ENCODE results near the gene CHURC1. TPM values are rescaled to one million over a fixed set of nuclear protein-coding genes. Genes with fewer than 3 reads are reported as not detected.

CHURC1 gene
- total and polyA plus RNA-seq, 2 of the 13 experiments (the other 11 are each of a cell fraction or from before 2014, with no cell fraction given): 41.1 to 74.4 TPM

DNA sequence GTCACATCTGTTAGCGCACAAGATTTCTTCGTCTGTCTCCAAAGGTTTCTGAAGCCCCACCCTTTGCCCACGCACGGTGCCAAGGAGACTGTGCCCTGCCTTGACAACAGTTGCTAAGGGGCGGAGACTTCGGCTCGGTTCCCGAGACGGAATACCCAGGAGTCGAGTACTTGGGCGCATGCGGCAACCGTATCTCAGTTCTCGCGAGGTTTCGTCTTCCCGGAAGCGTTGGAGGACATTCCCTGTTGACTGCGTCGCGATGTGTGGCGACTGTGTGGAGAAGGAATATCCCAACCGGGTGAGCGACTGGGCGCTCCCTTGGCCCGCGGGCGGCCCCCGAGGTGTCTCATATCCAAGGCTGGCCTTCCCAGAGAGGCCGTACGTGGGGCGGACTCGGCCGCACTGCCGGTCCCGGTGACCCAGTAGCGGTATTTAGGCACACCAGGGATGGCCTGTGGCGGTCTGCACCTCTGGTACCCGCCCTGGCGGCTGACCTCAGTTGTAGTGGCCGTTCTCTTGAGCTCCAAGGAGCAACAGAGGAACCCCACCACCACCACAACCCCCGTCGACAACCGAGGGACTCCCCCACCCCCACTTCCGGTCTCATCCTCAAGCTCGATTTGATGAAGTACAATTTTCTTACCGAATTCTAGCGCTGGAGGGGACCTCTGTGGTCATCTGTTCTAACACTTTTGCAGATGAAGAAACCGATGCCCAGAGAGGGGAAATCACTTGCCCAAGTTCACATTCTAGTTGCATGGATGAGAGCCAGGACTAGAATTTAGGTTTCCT is at the start of gene CHURC1 (continued):
- no peak for TF ChIP-seq ZNF781 (CRISPR knock-in tag; IDR thresholded peaks at IDR 0.05; ENCODE audit: borderline replicate concordance, not compliant biosample characterization)
- TF ChIP-seq, protein P1, sequence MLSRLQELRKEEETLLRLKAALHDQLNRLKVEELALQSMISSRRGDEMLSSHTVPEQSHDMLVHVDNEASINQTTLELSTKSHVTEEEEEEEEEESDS (CRISPR knock-in tag; IDR thresholded peaks at IDR 0.05; ENCODE audit: borderline replicate concordance): no peak
- 0 out of 2 replicates have a peak, but pooled peaks have one; percentile 45 for TF ChIP-seq TSC22D2 (CRISPR knock-in tag; IDR thresholded peaks at IDR 0.05; ENCODE audit: borderline replicate concordance)
- peak; percentile 24; the same call in 1 of the 2 replicates for TF ChIP-seq SOX5 (CRISPR knock-in tag; IDR thresholded peaks at IDR 0.05; ENCODE audit: borderline replicate concordance)
- no peak for TF ChIP-seq GATA4 (IDR thresholded peaks at IDR 0.05; ENCODE audit: borderline replicate concordance, low read depth)
- peak; percentile 89 for TF ChIP-seq YEATS2 (CRISPR knock-in tag; IDR thresholded peaks at IDR 0.05; ENCODE audit: borderline replicate concordance)
- TF ChIP-seq, protein P2, sequence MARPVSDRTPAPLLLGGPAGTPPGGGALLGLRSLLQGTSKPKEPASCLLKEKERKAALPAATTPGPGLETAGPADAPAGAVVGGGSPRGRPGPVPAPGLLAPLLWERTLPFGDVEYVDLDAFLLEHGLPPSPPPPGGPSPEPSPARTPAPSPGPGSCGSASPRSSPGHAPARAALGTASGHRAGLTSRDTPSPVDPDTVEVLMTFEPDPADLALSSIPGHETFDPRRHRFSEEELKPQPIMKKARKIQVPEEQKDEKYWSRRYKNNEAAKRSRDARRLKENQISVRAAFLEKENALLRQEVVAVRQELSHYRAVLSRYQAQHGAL (CRISPR knock-in tag; IDR thresholded peaks at IDR 0.05; ENCODE audit: not compliant biosample characterization): no peak
- TF ChIP-seq HDAC1 (CRISPR knock-in tag; IDR thresholded peaks at IDR 0.05): peak; percentile 83
- TF ChIP-seq ARHGAP35 (CRISPR knock-in tag; IDR thresholded peaks at IDR 0.05; ENCODE audit: borderline replicate concordance): no peak
- TF ChIP-seq, protein P3, sequence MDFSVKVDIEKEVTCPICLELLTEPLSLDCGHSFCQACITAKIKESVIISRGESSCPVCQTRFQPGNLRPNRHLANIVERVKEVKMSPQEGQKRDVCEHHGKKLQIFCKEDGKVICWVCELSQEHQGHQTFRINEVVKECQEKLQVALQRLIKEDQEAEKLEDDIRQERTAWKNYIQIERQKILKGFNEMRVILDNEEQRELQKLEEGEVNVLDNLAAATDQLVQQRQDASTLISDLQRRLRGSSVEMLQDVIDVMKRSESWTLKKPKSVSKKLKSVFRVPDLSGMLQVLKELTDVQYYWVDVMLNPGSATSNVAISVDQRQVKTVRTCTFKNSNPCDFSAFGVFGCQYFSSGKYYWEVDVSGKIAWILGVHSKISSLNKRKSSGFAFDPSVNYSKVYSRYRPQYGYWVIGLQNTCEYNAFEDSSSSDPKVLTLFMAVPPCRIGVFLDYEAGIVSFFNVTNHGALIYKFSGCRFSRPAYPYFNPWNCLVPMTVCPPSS (IDR thresholded peaks at IDR 0.05): no peak
- TF ChIP-seq TOPORS (CRISPR knock-in tag; IDR thresholded peaks at IDR 0.05): no peak
- peak; percentile 81 for TF ChIP-seq SPEN (CRISPR knock-in tag; IDR thresholded peaks at IDR 0.05; ENCODE audit: low read depth)
- TF ChIP-seq PHF8 (CRISPR knock-in tag; IDR thresholded peaks at IDR 0.05): peak; percentile 95
- TF ChIP-seq, protein P4, sequence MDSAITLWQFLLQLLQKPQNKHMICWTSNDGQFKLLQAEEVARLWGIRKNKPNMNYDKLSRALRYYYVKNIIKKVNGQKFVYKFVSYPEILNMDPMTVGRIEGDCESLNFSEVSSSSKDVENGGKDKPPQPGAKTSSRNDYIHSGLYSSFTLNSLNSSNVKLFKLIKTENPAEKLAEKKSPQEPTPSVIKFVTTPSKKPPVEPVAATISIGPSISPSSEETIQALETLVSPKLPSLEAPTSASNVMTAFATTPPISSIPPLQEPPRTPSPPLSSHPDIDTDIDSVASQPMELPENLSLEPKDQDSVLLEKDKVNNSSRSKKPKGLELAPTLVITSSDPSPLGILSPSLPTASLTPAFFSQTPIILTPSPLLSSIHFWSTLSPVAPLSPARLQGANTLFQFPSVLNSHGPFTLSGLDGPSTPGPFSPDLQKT (CRISPR knock-in tag; IDR thresholded peaks at IDR 0.05; ENCODE audit: borderline replicate concordance): no peak
- TF ChIP-seq, protein P5, sequence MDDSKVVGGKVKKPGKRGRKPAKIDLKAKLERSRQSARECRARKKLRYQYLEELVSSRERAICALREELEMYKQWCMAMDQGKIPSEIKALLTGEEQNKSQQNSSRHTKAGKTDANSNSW (CRISPR knock-in tag; IDR thresholded peaks at IDR 0.05; ENCODE audit: borderline replicate concordance): no peak
- TF ChIP-seq, protein P6, sequence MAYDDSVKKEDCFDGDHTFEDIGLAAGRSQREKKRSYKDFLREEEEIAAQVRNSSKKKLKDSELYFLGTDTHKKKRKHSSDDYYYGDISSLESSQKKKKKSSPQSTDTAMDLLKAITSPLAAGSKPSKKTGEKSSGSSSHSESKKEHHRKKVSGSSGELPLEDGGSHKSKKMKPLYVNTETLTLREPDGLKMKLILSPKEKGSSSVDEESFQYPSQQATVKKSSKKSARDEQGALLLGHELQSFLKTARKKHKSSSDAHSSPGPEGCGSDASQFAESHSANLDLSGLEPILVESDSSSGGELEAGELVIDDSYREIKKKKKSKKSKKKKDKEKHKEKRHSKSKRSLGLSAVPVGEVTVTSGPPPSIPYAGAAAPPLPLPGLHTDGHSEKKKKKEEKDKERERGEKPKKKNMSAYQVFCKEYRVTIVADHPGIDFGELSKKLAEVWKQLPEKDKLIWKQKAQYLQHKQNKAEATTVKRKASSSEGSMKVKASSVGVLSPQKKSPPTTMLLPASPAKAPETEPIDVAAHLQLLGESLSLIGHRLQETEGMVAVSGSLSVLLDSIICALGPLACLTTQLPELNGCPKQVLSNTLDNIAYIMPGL (CRISPR knock-in tag; IDR thresholded peaks at IDR 0.05; ENCODE audit: borderline replicate concordance in 1 of 2, low read depth in 1 of 2): peak; percentile 78 to 84
- TF ChIP-seq, protein P7, sequence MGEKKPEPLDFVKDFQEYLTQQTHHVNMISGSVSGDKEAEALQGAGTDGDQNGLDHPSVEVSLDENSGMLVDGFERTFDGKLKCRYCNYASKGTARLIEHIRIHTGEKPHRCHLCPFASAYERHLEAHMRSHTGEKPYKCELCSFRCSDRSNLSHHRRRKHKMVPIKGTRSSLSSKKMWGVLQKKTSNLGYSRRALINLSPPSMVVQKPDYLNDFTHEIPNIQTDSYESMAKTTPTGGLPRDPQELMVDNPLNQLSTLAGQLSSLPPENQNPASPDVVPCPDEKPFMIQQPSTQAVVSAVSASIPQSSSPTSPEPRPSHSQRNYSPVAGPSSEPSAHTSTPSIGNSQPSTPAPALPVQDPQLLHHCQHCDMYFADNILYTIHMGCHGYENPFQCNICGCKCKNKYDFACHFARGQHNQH (CRISPR knock-in tag; IDR thresholded peaks at IDR 0.05): peak; percentile 47; the same call in 1 of the 2 replicates
- peak; percentile 64; the same call in 1 of the 2 replicates for TF ChIP-seq ZNF563 (CRISPR knock-in tag; IDR thresholded peaks at IDR 0.05)
- no peak for TF ChIP-seq NFIB (CRISPR knock-in tag; IDR thresholded peaks at IDR 0.05; ENCODE audit: borderline replicate concordance)
- TF ChIP-seq RELA (CRISPR knock-in tag; IDR thresholded peaks at IDR 0.05): no peak
- no peak for TF ChIP-seq ZNF558 (CRISPR knock-in tag; IDR thresholded peaks at IDR 0.05; ENCODE audit: borderline replicate concordance)
- no peak for TF ChIP-seq ZSCAN22 (CRISPR knock-in tag; IDR thresholded peaks at IDR 0.05)
